GM21526 (cell line): ENCODE results near the gene BIN2.
A peak's percentile ranks its signal among the peaks of the same experiment; 100 is the strongest.
"Not testable (repeated sequence)": the region's sequence is repeated elsewhere in the genome, so short reads cannot be mapped to it uniquely, and the experiment has no call there.

Experiments
- ATAC-seq: cut with Tn5 transposase; IDR thresholded peaks from one replicate; pipeline ENCODE4 v1.9.1; 2021; ENCODE audit warnings: moderate library complexity; ENCODE audit not compliant: unreplicated experiment, low FRiP score

The BIN2 gene

GRCh38 chr12:51265024-51265423, 59.0 kb downstream of the BIN2 start:
- no peak for ATAC-seq

DNA sequence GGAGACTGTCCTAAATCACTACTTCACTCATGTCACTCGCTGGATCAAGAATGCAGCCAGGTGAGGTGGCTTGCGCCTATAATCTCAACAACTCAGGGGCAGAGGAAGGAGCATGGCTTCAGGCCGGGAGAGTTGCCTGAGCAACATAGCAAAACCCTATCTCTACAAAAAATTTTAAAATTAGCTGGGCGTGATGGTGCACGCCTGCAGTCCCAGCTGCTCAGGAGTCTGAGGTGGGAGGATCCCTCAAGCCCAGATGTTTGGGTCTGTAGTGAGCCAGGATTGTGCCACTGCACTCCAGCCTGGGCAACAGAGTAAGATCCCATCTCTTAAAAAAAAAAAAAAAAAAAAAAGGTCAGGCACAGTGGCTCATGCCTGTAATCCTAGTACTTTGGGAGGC, 59.7 kb downstream of the BIN2 start:
- ATAC-seq, result no peak

- no peak for ATAC-seq
Measured at GRCh38 chr12:51263341-51263740, 60.6 kb downstream of the BIN2 start.

GRCh38 chr12:51262758-51263177, 61.2 kb downstream of the BIN2 start:
- no peak for ATAC-seq

DNA sequence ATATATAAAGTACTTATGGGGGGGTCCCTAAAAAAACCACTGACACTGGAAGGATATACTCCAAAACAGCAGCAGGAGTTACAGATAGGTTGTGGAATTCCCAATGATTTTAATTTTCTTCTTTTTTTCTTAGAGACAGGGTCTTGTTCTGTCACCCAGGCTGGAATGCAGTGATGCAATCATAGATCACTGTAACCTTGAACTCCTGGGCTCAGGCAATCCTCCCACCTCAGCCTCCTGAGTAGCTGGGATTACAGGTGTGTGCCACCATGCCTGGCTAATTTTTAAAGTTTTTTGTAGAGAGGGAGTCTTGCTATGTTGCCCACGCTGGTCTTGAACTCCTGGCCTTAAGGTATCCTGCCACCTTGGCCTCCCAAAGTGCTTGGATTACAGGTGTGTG, 64.4 kb downstream of the BIN2 start:
- not testable (repeated sequence) for ATAC-seq

GRCh38 chr12:51254536-51254935, 69.4 kb downstream of the BIN2 start:
- ATAC-seq, result no peak

DNA sequence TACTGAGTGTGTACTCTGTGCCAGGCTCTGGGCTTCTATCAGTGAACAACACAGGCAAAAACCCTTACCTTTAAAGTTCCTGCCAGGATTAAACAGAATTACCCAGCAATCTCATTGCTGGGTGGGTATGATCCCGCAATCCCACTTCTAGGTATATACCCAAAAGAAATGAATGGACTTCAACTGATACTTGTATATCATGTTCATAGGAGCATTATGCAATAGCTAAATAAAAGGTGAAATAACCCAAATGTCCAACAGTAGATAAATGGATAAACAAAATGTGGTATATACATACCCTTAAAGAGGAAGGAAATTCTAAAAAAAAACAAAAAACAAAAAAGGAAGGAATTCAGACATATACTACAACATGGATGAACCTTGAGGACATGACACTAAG, 70.7 kb downstream of the BIN2 start:
- no peak for ATAC-seq

DNA sequence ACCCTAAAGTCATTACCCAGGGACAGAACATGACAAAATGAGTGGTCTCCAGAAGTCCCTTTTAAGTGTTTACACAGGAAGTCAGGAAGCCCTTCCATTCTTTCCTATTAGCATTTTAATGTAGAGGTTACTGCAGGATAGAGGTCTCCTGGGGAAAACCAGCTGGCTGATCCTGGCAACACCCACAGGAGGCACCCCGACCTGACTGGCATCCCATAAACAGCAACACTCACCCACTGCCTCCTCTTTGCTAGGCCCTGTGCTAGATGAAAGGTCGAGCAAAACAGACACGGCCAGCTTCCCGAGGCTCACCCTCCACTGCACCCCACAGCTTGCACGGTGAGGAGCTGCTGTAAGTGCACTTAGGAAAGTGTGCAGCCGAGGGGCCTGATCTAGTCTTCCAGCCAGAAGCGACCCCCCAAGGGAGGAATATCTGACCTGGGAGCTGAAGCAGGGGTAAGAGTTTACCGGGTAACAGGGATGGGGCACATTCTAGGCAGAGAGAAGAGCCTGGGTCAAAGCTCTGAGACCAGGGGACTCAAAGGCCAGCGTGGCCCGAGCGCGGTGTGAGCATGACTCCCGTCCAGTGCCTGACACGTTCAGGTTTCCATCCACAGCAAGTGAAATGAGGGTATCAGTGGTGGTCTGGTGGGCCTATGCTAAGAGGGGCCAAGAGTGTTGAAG, 76.3 kb downstream of the BIN2 start:
- ATAC-seq, result no peak

- no peak for ATAC-seq
Measured at GRCh38 chr12:51246254-51246853, 77.6 kb downstream of the BIN2 start.

- ATAC-seq, result no peak
Measured at GRCh38 chr12:51245476-51246253, 78.3 kb downstream of the BIN2 start.

- ATAC-seq, result no peak
Measured at GRCh38 chr12:51244269-51244668, 79.7 kb downstream of the BIN2 start.

GRCh38 chr12:51242876-51243275, 81.1 kb downstream of the BIN2 start:
- no peak for ATAC-seq

GRCh38 chr12:51242120-51242519, 81.9 kb downstream of the BIN2 start:
- ATAC-seq, result no peak

DNA sequence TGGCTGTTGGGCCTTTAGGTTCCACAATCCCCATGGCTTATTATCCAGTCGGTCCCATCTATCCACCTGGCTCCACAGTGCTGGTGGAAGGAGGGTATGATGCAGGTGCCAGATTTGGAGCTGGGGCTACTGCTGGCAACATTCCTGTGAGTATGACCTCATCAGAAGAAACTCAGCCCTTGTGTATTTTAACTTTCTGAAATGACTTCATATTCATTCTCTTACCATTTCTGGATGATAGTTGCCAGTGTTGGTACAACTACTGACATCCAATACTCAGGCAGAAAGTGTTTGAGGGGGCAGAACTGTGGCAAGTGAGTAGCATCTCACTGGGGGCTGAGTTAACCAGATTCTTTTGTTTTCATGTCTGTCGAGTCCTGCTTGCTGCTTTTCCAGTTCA, 83.0 kb downstream of the BIN2 start:
- no peak for ATAC-seq

- ATAC-seq, result peak; percentile 78
Measured at GRCh38 chr12:51238510-51239334, 85.3 kb downstream of the BIN2 start, which contains the start of gene DAZAP2. TSS of gene DAZAP2 (plus strand) at chr12:51238826. CDS start at chr12:51238908, 82 bp downstream.

DNA sequence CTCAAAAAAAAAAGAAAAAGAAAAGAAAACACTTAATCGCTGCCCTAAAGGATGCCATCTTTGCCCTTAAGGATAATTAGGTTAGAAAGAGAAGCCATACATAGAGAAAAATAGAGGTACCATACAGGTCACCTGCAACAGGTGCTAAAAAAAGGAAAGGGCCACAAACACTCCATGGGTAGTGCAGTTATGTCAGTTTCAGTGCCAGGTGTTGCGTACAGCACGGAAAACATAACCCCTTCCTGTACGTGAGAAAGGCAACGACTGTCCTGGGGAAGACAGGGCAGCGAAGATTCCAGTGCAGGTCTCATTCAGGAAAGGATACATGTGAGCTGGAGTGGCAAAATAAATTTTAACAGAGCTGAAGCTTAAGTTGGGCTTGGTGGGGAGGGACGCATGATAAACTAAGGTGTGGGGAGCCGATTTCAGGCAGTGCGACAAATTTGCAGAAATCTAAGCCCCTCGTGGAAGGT, 85.9 kb downstream of the BIN2 start:
- ATAC-seq, result peak; percentile 11

- no peak for ATAC-seq
Measured at GRCh38 chr12:51234530-51234929, 89.4 kb downstream of the BIN2 start.

GRCh38 chr12:51232642-51233041, 91.3 kb downstream of the BIN2 start:
- no peak for ATAC-seq
